HL-60 (cell line): Measurements from ENCODE around the gene SAP30BP.

Experiments used
- CTCF ChIP-seq: IDR thresholded peaks from one replicate; pipeline ENCODE4 v1.5.1; 2011; ENCODE audit warnings: low read length, control low read depth, inconsistent platforms; ENCODE audit not compliant: insufficient read depth
- GABPA ChIP-seq: IDR thresholded peaks from 2 replicates; pipeline ENCODE4 v1.6.1; 2012; ENCODE audit warnings: low read depth

GRCh38 chr17:75633486-75634375, 33.4 kb upstream of the SAP30BP start:
- TF ChIP-seq CTCF (peak; percentile 27), GABPA (no peak)
